Ovary (tissue), 9 donors: ENCODE data around the gene SPINK13. TPM values are rescaled to one million over a fixed set of nuclear protein-coding genes. Genes with fewer than 3 reads are reported as not detected.

Source experiments
- DNase-seq, 5 donors: peaks; one replicate each; pipeline ENCODE4 v3.0.0-alpha.2; 2019 to 2020
- H3K27ac ChIP-seq, 2 donors: fragments of 200-600 bp; one replicate each; pipeline versions ENCODE4 v1.5.1 to v1.8.0; 2019 to 2022
- H3K27me3 ChIP-seq: fragments of 200-600 bp; one replicate; pipeline ENCODE4 v1.8.0; 2022
- H3K36me3 ChIP-seq: fragments of 200-600 bp; sonication (generic); one replicate; pipeline ENCODE4 v1.5.1; 2019
- H3K4me1 ChIP-seq: one replicate; pipeline ENCODE4 v1.8.1; 2013; ENCODE audit warnings: mild to moderate bottlenecking, moderate library complexity; ENCODE audit not compliant: insufficient read depth
- H3K4me3 ChIP-seq: fragments of 200-600 bp; sonication (generic); one replicate; pipeline ENCODE4 v1.5.1; 2017
- H3K9me3 ChIP-seq, 2 donors: fragments of 200-600 bp in 1 of 2; sonication (generic) in 1 of 2; one replicate each; pipeline versions ENCODE4 v1.5.1 to v1.8.1; 2013 to 2019; ENCODE audit warnings: mild to moderate bottlenecking in 1 of 2, moderate library complexity in 1 of 2
- CTCF ChIP-seq, 3 donors: fragments of 450-650 bp in 2 of 3; fragments of 200-600 bp in 1 of 3; IDR thresholded peaks; one replicate each; pipeline versions ENCODE4 v1.5.1 to v1.8.0; 2016 to 2022; ENCODE audit warnings: antibody characterized with exemption in 3 of 3, mild to moderate bottlenecking in 1 of 3
- EP300 ChIP-seq: sonication (generic); formaldehyde crosslinking; IDR thresholded peaks from one replicate; pipeline ENCODE4 v1.6.1; 2017; ENCODE audit warnings: antibody characterized with exemption
- POLR2A ChIP-seq: fragments of 450-650 bp; IDR thresholded peaks from one replicate; pipeline ENCODE4 v1.6.1; 2017; ENCODE audit warnings: antibody characterized with exemption, mild to moderate bottlenecking, moderate library complexity
- WGBS, 3 donors: extraction: QIAGEN DNeasy Blood & Tissue Kit in 1 of 3; methylation state at CpG; one replicate each; pipeline versions ENCODE4 v1.1.5 to v1.1.7; 2013 to 2017; 5-methylcytosine and 5-hydroxymethylcytosine counted together
- intact Hi-C, 4 donors: fragments of 100-400 bp; cut with DNase I; formaldehyde crosslinking; loops; one replicate each; pipeline versions ENCODE4 v1.11.0 to v1.15.1; 2022 to 2023
- polyA plus RNA-seq, 2 donors: library from polyadenylated mRNA; stranded (reverse); fragments of 200-250 nt in 1 of 2; fragments of 350-450 nt in 1 of 2; fragmentation: Illumina TruSeq in 1 of 2; extraction: RNeasy Lipid Tissue Mini Kit (QIAGEN cat#74804) in 1 of 2; gene quantifications; one replicate each; pipeline ENCODE4 v1.2.3, GENCODE V29; 2013 to 2014
- total RNA-seq, 7 donors: library from RNA; depleted of rRNA in 2 of 7; stranded (reverse); fragments of >200 nt in 2 of 7; fragmentation: NEBNext Ultra II Directional in 3 of 7; extraction: Animal tissue kit (Norgen Biotek cat#: 25700) in 3 of 7; gene quantifications; one replicate each; pipeline versions ENCODE4 v1.1.0 to v1.2.4, GENCODE V29; 2016 to 2023
- donor health status: DM: no; HTN: no; CAD: no; lungs with moderate emphysema.
- donor health status: DM: no; HTN: no; CAD: no.
- donor health status: Bipolar disorder and iron deficiency.
- donor health status: DM: yes; HTN: yes; CAD: no.
- donor health status: DM: no; HTN: no; CAD: no.
- donor health status: DM: yes; HTN: yes; CAD: no.

SPINK13 gene
- total and polyA plus RNA-seq, 9 donors: 0.21 to 5.7 (median 1.4) TPM; not detected in 5

GRCh38 chr5:148290271-148291195 lies 21.9 kb downstream of the SPINK13 start:
- Histone ChIP-seq H3K4me1 (no peaks in the 10 kb centered on the region), H3K27ac (no peak overlapping the region), H3K4me3 (no peak overlapping the region), H3K27me3 (no peaks in the 10 kb centered on the region), H3K36me3 (no peaks in the 10 kb centered on the region), H3K9me3 (no peaks in the 10 kb centered on the region)
- 50 to 56% (median 54%) methylated on average over 6 of the region's 6 CpGs for WGBS, 3 donors
- intact Hi-C loops: no loop called here
- TF ChIP-seq EP300 (no peak), POLR2A (no peak), CTCF (IDR thresholded peaks at IDR 0.05) (no peak)
- no peak for DNase-seq

GRCh38 chr5:148297731-148298130 lies 29.1 kb downstream of the SPINK13 start:
- Histone ChIP-seq H3K27ac (no peak overlapping the region), H3K9me3 (no peaks in the 10 kb centered on the region), H3K36me3 (no peaks in the 10 kb centered on the region), H3K4me3 (no peak overlapping the region), H3K27me3 (no peaks in the 10 kb centered on the region), H3K4me1 (no peaks in the 10 kb centered on the region)
- intact Hi-C loops: no loop called here
- TF ChIP-seq POLR2A (no peak), CTCF (IDR thresholded peaks at IDR 0.05) (no peak), EP300 (no peak)
- DNase-seq: no peak
- 74 to 84% (median 82%) methylated on average over 4 of the region's 4 CpGs for WGBS, 3 donors

- no peaks in the 10 kb centered on the region for H3K36me3 ChIP-seq
- H3K27me3 ChIP-seq: no peaks in the 10 kb centered on the region
- no peak overlapping the region for H3K27ac ChIP-seq
- WGBS, 3 donors: 82 to 87% (median 82%) methylated on average over 1 of the region's 1 CpG
- H3K9me3 ChIP-seq: no peaks in the 10 kb centered on the region
- TF ChIP-seq EP300 (no peak), POLR2A (no peak), CTCF (IDR thresholded peaks at IDR 0.05) (no peak)
- no peak overlapping the region for H3K4me3 ChIP-seq
- DNase-seq: no peak
- H3K4me1 ChIP-seq: no peaks in the 10 kb centered on the region
- intact Hi-C loops: no loop called here
These were observed 37.9 kb downstream of the SPINK13 start for GRCh38 chr5:148306446-148306845.

- Histone ChIP-seq H3K36me3 (no peaks in the 10 kb centered on the region), H3K27me3 (no peaks in the 10 kb centered on the region), H3K27ac (no peak overlapping the region), H3K9me3 (no peaks in the 10 kb centered on the region), H3K4me3 (no peak overlapping the region), H3K4me1 (no peaks in the 10 kb centered on the region)
- intact Hi-C loops: no loop called here
- 78 to 85% (median 81%) methylated on average over 3 of the region's 3 CpGs for WGBS, 3 donors
- no peak for DNase-seq
- TF ChIP-seq POLR2A (no peak), EP300 (no peak), CTCF (IDR thresholded peaks at IDR 0.05) (no peak)
These were observed 40.4 kb downstream of the SPINK13 start for GRCh38 chr5:148309019-148309418.
